Measurements from ENCODE around the gene RAB8B. TPM values are rescaled to one million over a fixed set of nuclear protein-coding genes. Genes with fewer than 3 reads are reported as not detected.

The RAB8B gene
- total and polyA plus RNA-seq, 10 of the 15 experiments (the other 5 are each of a cell fraction or from before 2014, with no cell fraction given): 17.8 to 104 (median 65.1) TPM

DNA sequence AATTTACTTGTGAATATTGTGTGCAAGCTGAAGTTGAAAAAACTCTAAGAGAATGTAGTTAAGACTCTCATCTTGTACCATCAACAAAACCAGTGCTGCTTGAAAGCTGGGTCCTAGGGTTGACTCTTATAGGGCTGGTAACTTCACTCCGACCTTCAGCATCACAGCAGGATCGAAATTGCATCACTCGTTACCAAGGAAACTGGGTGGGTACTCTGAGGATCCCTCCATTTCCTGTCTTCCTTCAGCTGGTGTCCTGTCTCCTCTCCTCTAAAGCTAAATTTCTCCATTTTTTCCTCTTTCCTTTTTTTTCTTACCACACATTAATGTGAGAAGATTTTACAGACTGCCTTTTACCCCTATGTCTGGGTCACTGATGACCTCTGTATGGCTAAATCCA lies 85.0 kb downstream of the RAB8B start (continued):
- TF ChIP-seq CUX1 (IDR thresholded peaks at IDR 0.05; ENCODE audit: insufficient replicate concordance, low read depth, low read length) (no peak), ZBTB40 (IDR thresholded peaks at IDR 0.05; ENCODE audit: borderline replicate concordance) (no peak)

Data from GM12878 (cell line).